Right lobe of liver (tissue), 6 donors: Measurements from ENCODE around the gene FMC1. TPM values are rescaled to one million over a fixed set of nuclear protein-coding genes. Genes with fewer than 3 reads are reported as not detected.

Experiments used
- ATAC-seq, 4 donors: fragments of 200-7000 bp; cut with Tn5 transposase; one replicate each; pipeline ENCODE4 v1.9.1; 2020; ENCODE audit warnings: mild to moderate bottlenecking in 4 of 4, moderate library complexity in 4 of 4
- DNase-seq, 3 donors: peaks; one replicate each; pipeline ENCODE4 v3.0.0-alpha.2; 2020
- H3K27ac ChIP-seq, 3 donors: fragments of 200-600 bp; one replicate each; pipeline ENCODE4 v1.8.0; 2022
- H3K27me3 ChIP-seq, 2 donors: fragments of 200-600 bp; one replicate each; pipeline ENCODE4 v1.8.0; 2022
- H3K36me3 ChIP-seq, 4 donors: fragments of 200-600 bp; sonication (generic) in 1 of 4; one replicate each; pipeline versions ENCODE4 v1.5.1 to v1.8.0; 2017 to 2022; ENCODE audit warnings: control low read depth in 1 of 4
- H3K4me1 ChIP-seq, 4 donors: fragments of 200-600 bp; sonication (generic) in 1 of 4; one replicate each; pipeline versions ENCODE4 v1.5.1 to v1.8.0; 2017 to 2022; ENCODE audit warnings: control low read depth in 1 of 4
- H3K4me3 ChIP-seq, 3 donors: fragments of 200-600 bp; one replicate each; pipeline ENCODE4 v1.8.0; 2022
- H3K9me3 ChIP-seq, 4 donors: fragments of 200-600 bp; sonication (generic) in 1 of 4; one replicate each; pipeline versions ENCODE4 v1.5.1 to v1.8.0; 2017 to 2022; ENCODE audit warnings: control low read depth in 1 of 4
- POLR2A ChIP-seq: fragments of 450-650 bp; IDR thresholded peaks from one replicate; pipeline ENCODE4 v1.6.1; 2017; ENCODE audit warnings: antibody characterized with exemption, mild to moderate bottlenecking
- WGBS: methylation state at CpG from one replicate; pipeline ENCODE4 v1.1.6; 2018; ENCODE audit warnings: low coverage, low lambda C conversion rate; ENCODE audit not compliant: insufficient coverage; ENCODE audit errors: missing lambda C conversion rate; 5-methylcytosine and 5-hydroxymethylcytosine counted together
- intact Hi-C, 2 donors: fragments of 100-400 bp; cut with DNase I; formaldehyde crosslinking; loops; one replicate each; pipeline versions ENCODE4 v1.11.2 to v1.14.1; 2022
- long read RNA-seq: library from polyadenylated mRNA; unstranded; transcript quantifications from one replicate; pipeline ENCODE4 v2.0.0, GENCODE V29; 2019
- total RNA-seq, 6 experiments: library from RNA; depleted of rRNA in 2 of 6; stranded (reverse); fragments of >200 nt in 2 of 6; fragmentation: NEBNext Ultra II Directional in 3 of 6; extraction: Animal tissue kit (Norgen Biotek cat#: 25700) in 3 of 6; gene quantifications; one replicate each; pipeline versions ENCODE4 v1.1.0 to v1.2.4, GENCODE V29; 2016 to 2023
- TF ChIP-seq, protein P1 (sequence below), 4 donors: fragments of 200-600 bp in 3 of 4; fragments of 450-650 bp in 1 of 4; IDR thresholded peaks; one replicate each; pipeline versions ENCODE4 v1.5.1 to v1.8.0; 2016 to 2022; ENCODE audit warnings: antibody characterized with exemption in 4 of 4, mild to moderate bottlenecking in 2 of 4
- donor health status: DM: no; HTN: yes; CAD: no.
- donor health status: DM: no; HTN: no; CAD: no.
- donor health status: DM: no; HTN: no; CAD: no.
- donor health status: DM: no; HTN: yes; CAD: no.
- donor health status: DM: no; HTN: yes; CAD: no.

FMC1 gene, protein sequence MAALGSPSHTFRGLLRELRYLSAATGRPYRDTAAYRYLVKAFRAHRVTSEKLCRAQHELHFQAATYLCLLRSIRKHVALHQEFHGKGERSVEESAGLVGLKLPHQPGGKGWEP
- 10 to 100 TPM in 2 of 6 experiments, 1 to 10 TPM in 4; 4.4 to 17.7 (median 6.2) TPM for total RNA-seq
- long read RNA-seq, transcript FMC1-201 (2 exons, 1,210 nt) = major isoform, 34 of 34 reads
- long read RNA-seq, partial matches to known transcripts = 0 of 34 reads
- long read RNA-seq, other reads (novel, unspliced or antisense) = 0 of 34 reads

DNA sequence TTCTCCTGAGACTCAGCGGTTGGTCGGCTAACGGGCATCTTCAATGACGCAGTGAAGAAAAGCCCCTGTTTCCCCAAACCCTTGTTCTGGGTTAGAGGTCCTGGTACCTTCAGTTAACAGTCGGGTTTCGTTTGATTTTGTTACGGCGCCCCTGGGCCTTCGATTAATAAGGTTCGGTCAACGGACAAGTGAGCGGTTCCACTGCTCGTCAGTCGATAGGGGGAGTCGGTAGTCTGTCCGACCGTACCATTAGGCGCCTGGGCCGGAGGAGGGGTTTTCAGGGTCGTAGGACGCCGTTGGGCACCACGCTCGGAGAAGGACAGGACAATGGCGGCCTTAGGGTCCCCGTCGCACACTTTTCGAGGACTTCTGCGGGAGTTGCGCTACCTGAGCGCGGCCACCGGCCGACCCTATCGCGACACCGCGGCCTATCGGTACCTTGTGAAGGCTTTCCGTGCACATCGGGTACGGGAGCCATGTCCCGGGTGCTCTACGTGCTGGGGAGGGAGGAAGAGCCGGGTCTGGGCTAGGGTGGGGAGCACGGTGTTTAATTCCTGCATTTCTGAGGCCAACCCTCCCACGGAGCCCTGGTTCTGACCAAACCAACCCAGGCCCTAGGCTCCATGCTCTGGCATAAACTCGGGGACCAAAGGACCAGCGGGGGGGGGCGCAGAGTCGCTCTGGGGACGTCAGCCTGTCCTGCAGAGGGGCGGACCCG is at the start of gene FMC1:
FMC1 (plus strand) TSS at position 280 of the 718 bp plus-strand sequence; CDS start at position 328, 48 bp downstream.
- H3K4me3 ChIP-seq = peak within 1 kb of the TSS; percentile 55 to 91 (median 77)
- DNase-seq (peak; percentile 95 to 97 (median 96)), ATAC-seq (peak; percentile 79 to 87 (median 82))
- TF ChIP-seq POLR2A = peak; percentile 87
- TF ChIP-seq, protein P1, sequence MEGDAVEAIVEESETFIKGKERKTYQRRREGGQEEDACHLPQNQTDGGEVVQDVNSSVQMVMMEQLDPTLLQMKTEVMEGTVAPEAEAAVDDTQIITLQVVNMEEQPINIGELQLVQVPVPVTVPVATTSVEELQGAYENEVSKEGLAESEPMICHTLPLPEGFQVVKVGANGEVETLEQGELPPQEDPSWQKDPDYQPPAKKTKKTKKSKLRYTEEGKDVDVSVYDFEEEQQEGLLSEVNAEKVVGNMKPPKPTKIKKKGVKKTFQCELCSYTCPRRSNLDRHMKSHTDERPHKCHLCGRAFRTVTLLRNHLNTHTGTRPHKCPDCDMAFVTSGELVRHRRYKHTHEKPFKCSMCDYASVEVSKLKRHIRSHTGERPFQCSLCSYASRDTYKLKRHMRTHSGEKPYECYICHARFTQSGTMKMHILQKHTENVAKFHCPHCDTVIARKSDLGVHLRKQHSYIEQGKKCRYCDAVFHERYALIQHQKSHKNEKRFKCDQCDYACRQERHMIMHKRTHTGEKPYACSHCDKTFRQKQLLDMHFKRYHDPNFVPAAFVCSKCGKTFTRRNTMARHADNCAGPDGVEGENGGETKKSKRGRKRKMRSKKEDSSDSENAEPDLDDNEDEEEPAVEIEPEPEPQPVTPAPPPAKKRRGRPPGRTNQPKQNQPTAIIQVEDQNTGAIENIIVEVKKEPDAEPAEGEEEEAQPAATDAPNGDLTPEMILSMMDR (IDR thresholded peaks at IDR 0.05) = peak in 3 of 4 donors; percentile 29 to 51 (median 34)
- WGBS = 0% methylated on average over 28 of the region's 54 CpGs
- H3K36me3 ChIP-seq = peaks cover 0 to 8% (median 2%) of the 10 kb centered on the region in 4 donors
- no peaks in the 10 kb centered on the region for H3K9me3 ChIP-seq
- no peaks in the 10 kb centered on the region for H3K4me1 ChIP-seq
- peak within 1 kb of the TSS; percentile 99 to 100 (median 100) for H3K27ac ChIP-seq
- intact Hi-C loops = no loop called here
- H3K27me3 ChIP-seq = no peaks in the 10 kb centered on the region

DNA sequence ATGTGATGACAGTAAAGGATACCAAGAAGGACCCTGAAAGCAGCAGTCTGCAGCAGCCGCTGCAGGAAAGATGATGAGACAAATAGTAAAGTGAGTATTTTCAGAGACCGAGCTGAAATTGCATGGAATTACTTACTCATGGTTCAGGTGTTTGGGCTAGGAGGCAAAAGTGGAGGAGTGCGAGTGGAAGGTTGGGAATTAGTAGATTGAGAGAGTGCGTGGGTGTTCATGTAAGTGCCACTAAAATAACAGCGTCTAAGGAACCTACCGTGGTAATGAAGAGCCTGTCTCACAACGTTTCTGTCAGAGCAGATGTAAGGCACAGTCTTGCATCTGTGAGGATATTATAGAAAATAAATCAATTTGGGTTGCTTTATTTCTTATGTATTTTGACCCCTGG is 48.3 kb upstream of the FMC1 start:
- intact Hi-C loops = no loop called here
- Histone ChIP-seq H3K9me3 (no peaks in the 10 kb centered on the region), H3K4me3 (no peak overlapping the region), H3K27ac (no peak overlapping the region), H3K4me1 (peaks cover 0 to 8% (median 0%) of the 10 kb centered on the region in 4 donors), H3K27me3 (no peaks in the 10 kb centered on the region), H3K36me3 (no peaks in the 10 kb centered on the region)
- ATAC-seq (no peak), DNase-seq (no peak)
- TF ChIP-seq, protein P1 (IDR thresholded peaks at IDR 0.05) = no peak
- no peak for TF ChIP-seq POLR2A
- WGBS = 88% methylated on average over 7 of the region's 7 CpGs

DNA sequence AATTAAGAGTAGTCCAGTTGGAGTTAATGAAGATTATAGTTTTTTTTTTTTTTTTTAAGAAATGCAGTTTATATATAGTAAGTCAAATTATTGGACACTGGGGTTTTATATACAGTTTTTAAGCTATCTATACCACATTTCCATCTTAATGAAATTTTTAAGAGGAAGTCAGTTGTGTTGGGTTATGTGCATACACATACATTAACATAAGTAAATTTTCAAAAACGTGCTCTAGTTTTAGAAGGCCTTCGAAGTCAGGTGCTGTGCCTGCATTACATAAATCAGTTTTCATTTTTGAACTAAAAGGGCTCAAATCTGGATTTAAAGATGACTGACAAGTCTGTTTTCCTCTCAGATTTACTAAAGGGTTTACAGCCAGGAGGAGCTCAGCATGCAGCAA is 47.6 kb upstream of the FMC1 start:
- no peak for DNase-seq
- 85% methylated on average over 2 of the region's 2 CpGs for WGBS
- no peak overlapping the region for H3K27ac ChIP-seq
- TF ChIP-seq POLR2A = no peak
- H3K9me3 ChIP-seq = no peaks in the 10 kb centered on the region
- no peak overlapping the region for H3K4me3 ChIP-seq
- intact Hi-C loops = no loop called here
- no peaks in the 10 kb centered on the region for H3K36me3 ChIP-seq
- H3K4me1 ChIP-seq = peaks cover 0 to 11% (median under 1%) of the 10 kb centered on the region in 4 donors
- no peaks in the 10 kb centered on the region for H3K27me3 ChIP-seq
- ATAC-seq = no peak

DNA sequence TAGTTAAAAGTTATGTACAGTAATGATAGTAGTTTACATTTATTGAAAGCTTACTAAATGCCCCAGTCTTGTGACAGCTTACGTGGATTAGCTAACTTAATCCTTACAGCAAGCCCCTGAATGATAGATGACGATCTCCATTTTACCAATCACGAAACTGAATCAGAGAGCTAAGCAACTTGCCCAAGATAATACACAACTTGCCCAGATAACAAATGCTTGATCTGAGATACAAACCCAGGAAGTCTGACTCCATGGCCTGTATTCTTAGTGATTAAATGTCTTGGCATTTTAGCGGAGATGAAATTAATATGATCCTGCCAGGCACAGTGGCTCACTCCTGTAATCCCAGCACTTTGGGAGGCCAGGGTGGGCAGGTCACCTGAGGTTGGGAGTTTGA is 46.9 kb upstream of the FMC1 start:
- Histone ChIP-seq H3K4me1 (peaks cover 0 to 18% (median 4%) of the 10 kb centered on the region in 4 donors), H3K27me3 (no peaks in the 10 kb centered on the region), H3K4me3 (no peak overlapping the region), H3K36me3 (no peaks in the 10 kb centered on the region), H3K27ac (no peak overlapping the region), H3K9me3 (no peaks in the 10 kb centered on the region)
- intact Hi-C loops = no loop called here
- no peak for DNase-seq
- 89% methylated on average over 4 of the region's 4 CpGs for WGBS
- TF ChIP-seq POLR2A = no peak
- TF ChIP-seq, protein P1 (IDR thresholded peaks at IDR 0.05) = no peak
- ATAC-seq = no peak
